ENCODE measurements around the gene ZNF286A.

GRCh38 chr17:15660077-15660476 is 39.5 kb upstream of the ZNF286A start:
- TF ChIP-seq GATA2 (IDR thresholded peaks at IDR 0.05; ENCODE audit: low read depth, low read length): no peak
- no peak for TF ChIP-seq GATA3 (IDR thresholded peaks at IDR 0.05; ENCODE audit: low read depth, low read length)
